HG02798 (cell line): ENCODE measurements around the gene XRN2.
"Not testable (repeated sequence)": the region's sequence is repeated elsewhere in the genome, so short reads cannot be mapped to it uniquely, and the experiment has no call there.

Source experiments
- ATAC-seq: cut with Tn5 transposase; IDR thresholded peaks from one replicate; pipeline ENCODE4 v1.9.1; 2021; ENCODE audit warnings: mild to moderate bottlenecking; ENCODE audit not compliant: unreplicated experiment, poor library complexity

The XRN2 gene

DNA sequence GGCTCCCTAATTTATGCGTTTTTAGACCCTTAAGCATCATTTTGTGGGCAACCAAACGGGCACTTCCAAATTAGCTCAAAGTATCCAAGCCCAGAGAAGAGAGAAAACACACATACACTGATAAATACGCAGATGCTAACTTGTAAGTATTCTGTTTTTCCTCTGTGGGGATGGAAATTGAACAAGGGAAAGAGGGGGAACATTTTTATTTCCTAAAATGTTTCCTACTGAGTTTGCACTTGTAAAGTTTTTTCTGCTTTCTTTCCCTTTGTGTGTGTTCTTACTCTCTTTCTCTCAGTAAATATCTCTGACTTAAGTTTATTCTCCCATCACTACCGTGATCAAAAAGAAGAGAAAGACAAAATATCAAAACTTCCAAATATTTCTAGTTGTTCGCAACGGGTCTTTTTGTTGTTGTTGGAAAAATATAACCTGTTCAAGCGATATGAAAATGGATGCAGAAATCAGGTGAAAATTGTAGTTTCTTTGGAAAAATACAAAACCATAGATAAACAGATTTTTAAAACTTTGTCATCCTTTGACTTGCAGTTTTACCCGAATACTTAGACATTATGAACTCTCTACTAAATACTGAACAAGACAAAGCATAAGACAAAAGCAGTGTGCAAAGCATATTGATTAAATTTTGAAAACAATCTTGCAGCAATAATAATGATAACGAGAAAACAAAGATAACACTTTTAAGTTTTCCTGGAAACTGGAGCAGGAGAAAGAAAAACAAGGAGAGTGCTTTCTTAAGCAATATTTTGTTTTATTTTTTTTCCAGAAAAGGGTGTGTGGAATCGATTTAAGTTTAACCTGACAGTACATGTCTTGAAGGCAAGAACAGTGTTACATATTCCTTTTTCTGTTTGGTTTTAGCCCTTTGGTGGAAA is 95.2 kb downstream of the XRN2 start:
- ATAC-seq, result no peak

- no peak for ATAC-seq
These were observed 95.9 kb downstream of the XRN2 start for GRCh38 chr20:21399005-21399475.

GRCh38 chr20:21411725-21412124 is 108.6 kb downstream of the XRN2 start:
- no peak for ATAC-seq

GRCh38 chr20:21413996-21414395 is 110.9 kb downstream of the XRN2 start:
- ATAC-seq, result not testable (repeated sequence)

- ATAC-seq, result not testable (repeated sequence)
These were observed 116.0 kb downstream of the XRN2 start for GRCh38 chr20:21419147-21419546.

DNA sequence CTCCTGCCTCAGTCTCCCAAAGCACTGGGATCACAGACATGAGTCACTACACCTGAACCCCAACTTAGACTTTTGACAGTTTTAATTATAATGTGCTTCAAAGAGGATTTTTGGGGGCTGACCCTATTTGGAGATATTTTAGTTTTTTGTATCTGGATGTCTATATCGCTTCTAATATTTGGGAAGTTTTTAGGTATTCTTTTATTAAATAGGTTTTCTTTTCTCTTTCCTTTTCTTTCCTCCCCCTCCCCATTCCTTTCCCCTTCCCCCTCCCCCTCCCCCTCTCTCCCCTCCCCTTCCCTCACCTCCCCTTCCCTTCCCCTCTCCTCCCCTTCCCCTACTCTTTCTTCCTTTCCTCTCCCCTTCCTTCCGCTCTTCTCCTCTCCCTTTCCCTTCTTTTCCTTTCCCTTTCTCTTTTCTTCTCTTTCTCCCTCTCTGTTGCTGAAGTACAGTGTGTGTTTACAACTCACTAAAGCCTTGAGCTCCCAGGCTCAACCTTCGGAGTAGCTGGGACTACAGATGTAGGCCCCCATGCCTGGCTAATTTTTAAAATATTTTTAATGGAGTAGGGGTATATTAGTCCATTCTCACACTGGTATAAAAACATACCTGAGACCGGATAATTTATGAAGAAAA is 118.6 kb downstream of the XRN2 start:
- ATAC-seq, result no peak

- not testable (repeated sequence) for ATAC-seq
These were observed 120.6 kb downstream of the XRN2 start for GRCh38 chr20:21423712-21424111.

DNA sequence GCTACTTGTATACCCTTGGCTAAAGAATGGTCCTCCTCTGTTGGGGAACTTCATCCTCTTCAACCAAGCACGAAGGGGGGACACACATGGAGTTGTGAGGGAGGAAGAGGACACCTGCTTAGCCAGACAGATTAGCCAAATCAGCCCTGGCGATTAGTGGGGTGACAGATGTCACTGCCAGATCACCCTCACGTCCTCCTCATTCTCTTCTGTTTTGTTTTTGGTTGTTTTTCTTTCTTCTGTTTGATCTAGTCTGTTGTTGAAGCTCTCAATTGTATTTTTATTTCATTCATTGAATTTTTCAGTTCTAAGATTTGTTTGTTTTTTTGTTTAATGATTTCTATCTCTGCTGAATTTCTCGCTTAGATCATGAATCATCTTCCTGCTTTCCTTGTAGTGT is 121.7 kb downstream of the XRN2 start:
- no peak for ATAC-seq

GRCh38 chr20:21430020-21430419 is 126.9 kb downstream of the XRN2 start:
- ATAC-seq, result no peak

GRCh38 chr20:21432911-21433310 is 129.8 kb downstream of the XRN2 start:
- ATAC-seq, result no peak

DNA sequence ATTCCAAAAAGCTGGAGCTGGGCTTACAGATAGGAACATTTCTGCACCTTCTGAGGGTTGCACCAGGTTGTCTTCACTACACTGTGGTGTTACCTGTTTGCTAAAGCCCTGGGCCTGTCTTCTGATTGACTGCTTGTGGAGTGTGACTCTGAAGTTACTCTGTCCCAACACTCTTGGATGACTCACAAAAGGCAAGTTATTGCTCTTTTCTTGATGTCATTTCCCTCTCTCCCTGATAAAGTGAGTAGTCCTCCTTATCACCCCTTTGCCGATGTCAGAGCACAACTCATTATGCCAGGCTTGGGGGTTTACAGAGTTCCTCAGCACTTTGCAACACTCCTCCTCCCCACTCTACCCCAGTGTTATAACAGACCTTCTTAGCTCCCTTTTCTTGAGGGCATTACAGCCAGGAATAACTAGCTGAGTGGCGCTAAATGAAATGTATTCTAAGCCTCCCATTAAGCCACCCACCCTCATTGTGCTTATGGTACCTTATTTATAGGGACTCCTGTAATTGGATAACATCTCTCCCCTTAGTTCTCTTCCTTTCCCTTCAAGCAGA is 130.3 kb downstream of the XRN2 start:
- no peak for ATAC-seq

GRCh38 chr20:21435576-21435975 is 132.4 kb downstream of the XRN2 start:
- no peak for ATAC-seq

DNA sequence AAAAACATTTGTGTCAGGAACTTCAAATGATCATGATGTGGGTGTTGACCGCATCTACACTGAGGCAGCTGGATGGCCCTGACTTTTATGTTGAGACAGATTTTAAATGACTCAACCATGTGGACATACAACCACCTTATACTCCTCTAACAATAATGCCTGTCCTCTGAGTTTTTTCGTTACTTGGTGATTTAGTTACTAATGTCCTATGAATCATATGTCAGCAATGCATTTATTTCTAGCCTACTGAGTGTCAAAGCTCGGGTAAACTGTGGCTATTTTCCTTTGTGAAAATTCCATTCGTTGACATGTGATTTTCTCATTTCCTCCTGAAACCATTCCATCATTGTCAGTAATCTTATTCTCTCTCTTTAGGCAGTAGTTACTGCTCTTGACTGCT is 133.1 kb downstream of the XRN2 start:
- ATAC-seq, result no peak

GRCh38 chr20:21437248-21437647 is 134.1 kb downstream of the XRN2 start:
- ATAC-seq, result no peak

DNA sequence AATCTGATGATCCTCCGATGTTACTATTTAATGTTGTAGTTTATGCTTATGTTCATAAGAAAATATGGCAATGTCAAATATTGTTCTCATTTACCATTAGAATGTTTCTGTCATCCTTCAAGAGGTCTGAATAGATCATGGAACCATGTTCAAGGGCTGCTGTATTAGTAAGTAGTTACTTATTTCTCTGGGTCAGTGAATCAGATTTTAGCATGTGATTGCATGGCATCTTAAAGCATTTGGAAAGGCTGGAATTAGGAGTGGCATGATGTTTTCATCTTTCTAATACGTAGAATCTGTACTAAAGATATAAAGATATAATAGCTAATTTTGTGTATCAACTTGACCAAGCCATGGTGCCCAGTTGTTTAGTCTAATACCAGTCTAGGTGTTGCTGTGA is 134.7 kb downstream of the XRN2 start:
- ATAC-seq, result no peak
